BJ (cell line): ENCODE measurements around the gene UBE2D2. TPM values are rescaled to one million over a fixed set of nuclear protein-coding genes. Genes with fewer than 3 reads are reported as not detected.
A peak's percentile ranks its signal among the peaks of the same experiment; 100 is the strongest.
"Not testable (repeated sequence)": the region's sequence is repeated elsewhere in the genome, so short reads cannot be mapped to it uniquely, and the experiment has no call there.

Experiments used
- CTCF ChIA-PET: fragments of 350-600 bp; formaldehyde crosslinking; extraction: SDS; loops from one replicate; lab custom pipeline; 2021; ENCODE audit warnings: antibody characterized with exemption, inconsistent platforms; lab: Yijun Ruan, JAX
- POLR2A ChIA-PET: fragments of 300-600 bp; sonication (Branson Sonifier 250); formaldehyde crosslinking; extraction: SDS; loops from one replicate; lab custom pipeline; 2021; ENCODE audit warnings: antibody characterized with exemption; lab: Charles Lee
- DNase-seq: peaks from one replicate; pipeline ENCODE4 v3.0.0-alpha.2; 2011; ENCODE audit warnings: low read depth
- H3K27me3 ChIP-seq: 2 replicates; pipeline ENCODE4 v1.6.0; 2011; ENCODE audit warnings: low read length; ENCODE audit not compliant: control insufficient read depth, insufficient read depth
- H3K36me3 ChIP-seq: 2 replicates; pipeline ENCODE4 v1.5.1; 2011; ENCODE audit warnings: low read length; ENCODE audit not compliant: control insufficient read depth, insufficient read depth
- H3K4me3 ChIP-seq: 2 replicates; pipeline ENCODE4 v1.5.1; 2011; ENCODE audit warnings: low read depth, mild to moderate bottlenecking, control low read depth, low read length
- polyA minus RNA-seq: library from RNA; depleted of rRNA, polyadenylated mRNA; stranded (reverse); fragments of >200 nt; gene quantifications from 2 replicates; pipeline ENCODE4 v1.2.3, GENCODE V29; 2011; rRNA and poly(A)+ RNA removed
- polyA plus RNA-seq: library from polyadenylated mRNA; depleted of rRNA; stranded (reverse); fragments of >200 nt; gene quantifications from 2 replicates; pipeline ENCODE4 v1.2.3, GENCODE V29; 2011; rRNA removed
- TF ChIP-seq, protein P1 (sequence below): IDR thresholded peaks from 2 replicates; pipeline ENCODE4 v1.5.1; 2011; ENCODE audit warnings: low read depth, mild to moderate bottlenecking, control low read depth, inconsistent platforms, low read length, moderate library complexity; ENCODE audit not compliant: insufficient read depth

UBE2D2 gene
- polyA plus RNA-seq (18.2 and 48.7 TPM in 2 replicates), polyA minus RNA-seq (16.1 and 18.4 TPM in 2 replicates)

DNA sequence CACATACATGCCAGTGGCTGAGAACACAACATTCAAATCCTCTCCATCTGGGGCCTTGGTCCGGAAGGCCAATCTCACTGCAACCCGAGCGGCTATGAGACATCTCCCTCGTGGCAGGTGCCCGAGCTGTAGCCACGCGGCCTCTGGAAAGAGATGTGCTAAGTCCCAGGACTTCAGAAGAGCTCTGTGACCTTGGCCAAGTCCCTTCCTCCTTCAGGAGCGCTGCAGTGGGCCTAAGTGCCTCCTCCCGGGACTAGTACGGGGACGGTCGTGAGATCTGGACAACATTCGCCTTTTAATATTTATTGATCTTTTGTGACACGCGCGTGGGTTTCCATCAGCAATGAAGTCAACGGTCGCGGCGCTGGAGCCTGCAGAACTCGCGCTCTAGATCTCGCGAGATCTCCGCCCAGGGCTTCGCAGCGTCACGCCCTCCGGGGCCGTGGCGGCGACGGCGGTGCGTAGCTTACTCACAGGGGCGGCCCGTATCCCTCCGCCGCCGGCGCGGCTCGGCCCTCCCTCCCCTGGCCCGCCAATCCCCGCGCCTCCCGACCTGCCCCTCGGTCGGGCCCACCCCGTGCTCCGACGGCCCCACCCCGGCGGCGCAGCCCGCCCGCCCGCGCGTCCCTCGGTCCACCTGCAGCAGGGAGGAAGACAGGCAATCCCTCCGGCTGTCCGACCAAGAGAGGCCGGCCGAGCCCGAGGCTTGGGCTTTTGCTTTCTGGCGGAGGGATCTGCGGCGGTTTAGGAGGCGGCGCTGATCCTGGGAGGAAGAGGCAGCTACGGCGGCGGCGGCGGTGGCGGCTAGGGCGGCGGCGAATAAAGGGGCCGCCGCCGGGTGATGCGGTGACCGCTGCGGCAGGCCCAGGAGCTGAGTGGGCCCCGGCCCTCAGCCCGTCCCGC lies at the start of gene UBE2D2:
Gene UBE2D2 (plus strand): TSS at position 588 of the 903 bp plus-strand sequence. CDS start 453 bp downstream, outside the sequence.
- POLR2A ChIA-PET = interaction anchor here (0.7 kb wide), 1 partner anchor 79 kb away, joined by 12 read pairs; no protein-coding TSS in a partner anchor

DNA sequence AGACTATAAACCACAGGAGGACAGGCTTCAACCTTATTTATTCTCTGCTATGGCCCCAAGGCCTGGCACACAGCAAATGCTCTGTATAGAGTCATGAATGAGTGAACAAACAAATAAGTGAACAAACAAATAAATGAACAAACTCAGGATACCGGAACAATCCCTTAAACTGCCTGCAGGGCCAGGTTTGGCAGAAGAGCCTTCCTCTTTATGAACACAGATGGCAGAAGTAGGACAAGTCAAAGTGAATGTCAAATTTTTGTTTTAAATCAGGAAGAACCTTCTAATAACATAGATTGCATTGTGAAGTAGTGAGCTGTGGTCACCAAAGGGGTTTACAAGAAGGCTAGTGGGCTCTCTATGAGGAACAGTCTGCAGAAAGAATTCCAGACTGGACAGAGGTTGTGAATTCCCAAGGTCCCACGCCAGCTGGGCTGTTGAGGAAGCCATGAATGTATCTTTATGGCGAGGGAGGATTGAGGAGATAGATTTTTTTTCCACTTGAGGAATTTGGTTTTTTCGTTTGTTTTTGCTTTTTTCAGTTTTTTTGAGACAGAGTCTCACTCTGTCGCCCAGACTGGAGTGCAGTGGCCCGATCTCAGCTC lies 48.3 kb upstream of the UBE2D2 start:
- CTCF ChIA-PET = interaction anchor here (0.6 to 7.9 kb wide), 22 partner anchors 9 to 926 kb away, joined by 3 to 232 read pairs (median 6); partner anchors contain the start of genes DNAJC18, SPATA24 and STING1
- no peak overlapping the region for H3K4me3 ChIP-seq
- H3K36me3 ChIP-seq = no peaks in the 10 kb centered on the region
- TF ChIP-seq, protein P1, sequence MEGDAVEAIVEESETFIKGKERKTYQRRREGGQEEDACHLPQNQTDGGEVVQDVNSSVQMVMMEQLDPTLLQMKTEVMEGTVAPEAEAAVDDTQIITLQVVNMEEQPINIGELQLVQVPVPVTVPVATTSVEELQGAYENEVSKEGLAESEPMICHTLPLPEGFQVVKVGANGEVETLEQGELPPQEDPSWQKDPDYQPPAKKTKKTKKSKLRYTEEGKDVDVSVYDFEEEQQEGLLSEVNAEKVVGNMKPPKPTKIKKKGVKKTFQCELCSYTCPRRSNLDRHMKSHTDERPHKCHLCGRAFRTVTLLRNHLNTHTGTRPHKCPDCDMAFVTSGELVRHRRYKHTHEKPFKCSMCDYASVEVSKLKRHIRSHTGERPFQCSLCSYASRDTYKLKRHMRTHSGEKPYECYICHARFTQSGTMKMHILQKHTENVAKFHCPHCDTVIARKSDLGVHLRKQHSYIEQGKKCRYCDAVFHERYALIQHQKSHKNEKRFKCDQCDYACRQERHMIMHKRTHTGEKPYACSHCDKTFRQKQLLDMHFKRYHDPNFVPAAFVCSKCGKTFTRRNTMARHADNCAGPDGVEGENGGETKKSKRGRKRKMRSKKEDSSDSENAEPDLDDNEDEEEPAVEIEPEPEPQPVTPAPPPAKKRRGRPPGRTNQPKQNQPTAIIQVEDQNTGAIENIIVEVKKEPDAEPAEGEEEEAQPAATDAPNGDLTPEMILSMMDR = no peak
- no peaks in the 10 kb centered on the region for H3K27me3 ChIP-seq
- DNase-seq = no peak
- POLR2A ChIA-PET = no interaction called here

More for the DNA sequence above, at the start of gene UBE2D2:
- TF ChIP-seq, protein P1 = no peak
- peak within 1 kb of the TSS; percentile 72 for H3K4me3 ChIP-seq
- peak; percentile 73 for DNase-seq
- H3K36me3 ChIP-seq = no peaks in the 10 kb centered on the region
- CTCF ChIA-PET = interaction anchor here (0.6 to 1.6 kb wide), 8 partner anchors 8 to 205 kb away, joined by 3 to 4 read pairs (median 3); no protein-coding TSS in a partner anchor
- no peaks in the 10 kb centered on the region for H3K27me3 ChIP-seq

DNA sequence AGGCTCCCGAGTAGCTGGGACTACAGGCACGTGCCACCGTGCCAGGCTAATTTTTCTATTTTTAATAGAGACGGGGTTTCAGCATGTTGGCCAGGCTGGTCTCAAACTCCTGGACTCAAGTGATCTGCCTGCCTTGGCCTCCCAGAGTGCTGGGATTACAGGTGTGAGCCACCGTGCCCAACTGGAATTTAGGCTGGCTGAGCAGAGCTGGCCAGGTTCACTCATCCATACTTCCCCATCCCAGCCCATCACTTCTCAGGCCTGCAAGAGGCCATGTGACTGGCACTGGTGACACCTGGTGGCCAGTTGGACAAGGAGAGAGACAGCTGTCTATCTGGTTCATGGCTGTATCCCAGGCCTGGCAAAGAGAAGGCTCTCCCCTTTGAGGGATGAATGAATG lies 47.7 kb upstream of the UBE2D2 start:
- CTCF ChIA-PET = interaction anchor here (0.6 to 7.9 kb wide), 26 partner anchors 10 to 927 kb away, joined by 3 to 232 read pairs (median 4); partner anchors contain the start of genes DNAJC18, SPATA24 and STING1
- H3K4me3 ChIP-seq, H3K36me3 ChIP-seq, POLR2A ChIA-PET, DNase-seq, H3K27me3 ChIP-seq: not testable (repeated sequence)
- TF ChIP-seq, protein P1 = peak; percentile 71

DNA sequence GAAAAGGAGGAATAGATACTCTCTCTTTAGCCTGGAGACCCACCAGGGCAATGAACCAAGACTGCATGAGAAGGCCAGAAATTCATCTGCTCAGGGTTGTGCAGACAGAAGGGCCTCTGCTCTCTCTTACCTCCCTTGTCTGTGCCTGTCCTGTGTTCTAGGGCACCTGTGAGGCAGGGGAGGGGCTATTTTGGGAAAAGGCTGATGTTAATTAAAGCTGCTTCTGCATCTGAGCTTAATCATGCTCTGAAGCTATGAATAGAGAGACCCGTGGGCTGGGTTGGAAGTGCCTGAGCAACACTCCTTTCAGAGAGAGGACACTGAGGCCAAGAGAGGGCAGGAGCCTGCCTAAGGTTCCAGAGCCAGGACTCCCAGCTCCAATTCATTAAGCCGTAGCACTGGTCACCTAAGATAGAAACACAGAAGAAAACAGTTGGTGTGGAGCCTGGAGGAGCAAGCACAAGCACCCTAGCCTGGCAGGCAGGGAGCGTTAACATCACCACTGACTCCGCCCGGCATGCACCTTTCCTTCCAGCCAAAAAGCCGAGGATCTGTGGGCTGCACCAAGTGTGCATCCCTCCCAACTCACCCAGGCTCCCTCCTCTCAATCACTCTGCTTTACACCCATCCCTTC lies 47.2 kb upstream of the UBE2D2 start:
- no peaks in the 10 kb centered on the region for H3K27me3 ChIP-seq
- POLR2A ChIA-PET = no interaction called here
- TF ChIP-seq, protein P1 = no peak
- no peaks in the 10 kb centered on the region for H3K36me3 ChIP-seq
- CTCF ChIA-PET = interaction anchor here (0.6 to 7.9 kb wide), 23 partner anchors 10 to 251 kb away, joined by 3 to 232 read pairs (median 5); partner anchors contain the start of genes DNAJC18, SPATA24 and STING1
- DNase-seq = no peak
- H3K4me3 ChIP-seq = no peak overlapping the region
